Loucy (cell line): ENCODE results near the gene HIVEP2.

Source experiments
- H2AFZ ChIP-seq: fragments of 200-600 bp; sonication (generic); 2 replicates; pipeline ENCODE4 v1.6.0; 2016; ENCODE audit warnings: antibody characterized with exemption, mild to moderate bottlenecking, low read length, moderate library complexity
- H3F3A ChIP-seq: fragments of 200-600 bp; 2 replicates; pipeline ENCODE4 v1.6.0; 2016; ENCODE audit warnings: antibody characterized with exemption, low read depth, mild to moderate bottlenecking
- H3K27me3 ChIP-seq: fragments of 200-600 bp; sonication (generic); 2 replicates; pipeline ENCODE4 v1.6.1; 2014; ENCODE audit warnings: low read length, mild to moderate bottlenecking; ENCODE audit not compliant: insufficient read depth, poor library complexity, severe bottlenecking
- H3K36me3 ChIP-seq: fragments of 200-600 bp; sonication (generic); 2 replicates; pipeline ENCODE4 v1.6.1; 2016; ENCODE audit warnings: low read length; ENCODE audit not compliant: insufficient read depth
- H3K4me1 ChIP-seq: fragments of 200-600 bp; sonication (generic); 2 replicates; pipeline ENCODE4 v1.5.1; 2014; ENCODE audit warnings: low read length, mild to moderate bottlenecking; ENCODE audit not compliant: insufficient read depth, poor library complexity, severe bottlenecking
- H3K4me2 ChIP-seq: fragments of 200-600 bp; sonication (generic); 2 replicates; pipeline ENCODE4 v1.6.0; 2014; ENCODE audit warnings: antibody characterized with exemption, low read length, low read depth, mild to moderate bottlenecking; ENCODE audit not compliant: poor library complexity, severe bottlenecking
- H3K4me3 ChIP-seq: fragments of 200-600 bp; sonication (generic); 2 replicates; pipeline ENCODE4 v1.5.1; 2014; ENCODE audit warnings: low read length, mild to moderate bottlenecking, mixed read lengths; ENCODE audit not compliant: poor library complexity, severe bottlenecking
- H3K79me2 ChIP-seq: fragments of 200-600 bp; sonication (generic); 2 replicates; pipeline ENCODE4 v1.6.1; 2014; ENCODE audit warnings: low read length; ENCODE audit not compliant: insufficient read depth
- H3K9ac ChIP-seq: fragments of 200-600 bp; sonication (generic); 2 replicates; pipeline ENCODE4 v1.6.0; 2014; ENCODE audit warnings: mild to moderate bottlenecking, low read depth, low read length, moderate library complexity; ENCODE audit not compliant: poor library complexity, severe bottlenecking
- H3K9me2 ChIP-seq: fragments of 200-600 bp; sonication (generic); replicated peaks from 2 replicates; pipeline ENCODE4 v1.6.1; 2016; ENCODE audit warnings: low read depth, low read length, mixed read lengths
- H3K9me3 ChIP-seq: fragments of 200-600 bp; sonication (generic); 2 replicates; pipeline ENCODE4 v1.6.1; 2014; ENCODE audit warnings: mild to moderate bottlenecking, antibody characterized with exemption, low read length, low read depth; ENCODE audit not compliant: insufficient read depth
- H4K20me1 ChIP-seq: fragments of 200-600 bp; sonication (generic); 2 replicates; pipeline ENCODE4 v1.6.0; 2014; ENCODE audit warnings: antibody characterized with exemption, low read length, mild to moderate bottlenecking; ENCODE audit not compliant: insufficient read depth, poor library complexity, severe bottlenecking
- EZH2phosphoT487 ChIP-seq: fragments of 200-600 bp; IDR thresholded peaks from 2 replicates; pipeline ENCODE4 v1.6.1; 2018; ENCODE audit warnings: antibody characterized with exemption, mild to moderate bottlenecking, moderate library complexity, borderline replicate concordance
- TF ChIP-seq, protein P1 (sequence below): fragments of 200-600 bp; sonication (generic); conservative IDR thresholded peaks from 2 replicates; pipeline ENCODE4 v1.5.1; 2014; ENCODE audit warnings: mild to moderate bottlenecking, antibody characterized with exemption, low read length

The HIVEP2 gene

DNA sequence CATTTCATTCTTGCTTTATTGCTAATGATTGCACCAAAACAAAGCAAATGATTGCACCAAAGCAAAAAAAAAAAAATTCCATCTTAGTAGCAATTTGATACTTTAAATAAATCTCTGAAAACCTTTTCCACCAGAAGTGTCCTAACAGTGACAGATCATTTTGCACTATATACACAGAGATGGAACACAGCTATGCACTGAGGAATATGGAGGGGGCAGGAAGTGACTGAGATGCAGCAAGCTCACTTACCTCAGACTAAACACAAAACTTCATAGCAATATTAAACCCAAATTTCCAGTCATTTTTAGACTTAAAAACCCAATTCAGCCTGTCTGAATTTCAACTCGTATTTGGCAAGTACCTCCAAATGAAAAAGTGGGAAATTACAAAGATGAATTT is 41.2 kb downstream of the HIVEP2 start:
- no peaks in the 10 kb centered on the region for H3F3A ChIP-seq
- H3K9me2 ChIP-seq: no peaks in the 10 kb centered on the region
- no peak overlapping the region for H2AFZ ChIP-seq
- H3K27me3 ChIP-seq: no peaks in the 10 kb centered on the region
- H4K20me1 ChIP-seq: peaks cover 7% of the 10 kb centered on the region
- H3K9ac ChIP-seq: no peak overlapping the region
- H3K4me3 ChIP-seq: no peak overlapping the region
- peaks cover 8% of the 10 kb centered on the region; the same call in 1 of the 2 replicates for H3K36me3 ChIP-seq
- peaks cover 95% of the 10 kb centered on the region for H3K79me2 ChIP-seq
- peak overlapping the region; percentile 76 for H3K4me2 ChIP-seq
- peaks cover 67% of the 10 kb centered on the region for H3K4me1 ChIP-seq
- no peaks in the 10 kb centered on the region for H3K9me3 ChIP-seq
- no peak for TF ChIP-seq EZH2phosphoT487
- TF ChIP-seq, protein P1, sequence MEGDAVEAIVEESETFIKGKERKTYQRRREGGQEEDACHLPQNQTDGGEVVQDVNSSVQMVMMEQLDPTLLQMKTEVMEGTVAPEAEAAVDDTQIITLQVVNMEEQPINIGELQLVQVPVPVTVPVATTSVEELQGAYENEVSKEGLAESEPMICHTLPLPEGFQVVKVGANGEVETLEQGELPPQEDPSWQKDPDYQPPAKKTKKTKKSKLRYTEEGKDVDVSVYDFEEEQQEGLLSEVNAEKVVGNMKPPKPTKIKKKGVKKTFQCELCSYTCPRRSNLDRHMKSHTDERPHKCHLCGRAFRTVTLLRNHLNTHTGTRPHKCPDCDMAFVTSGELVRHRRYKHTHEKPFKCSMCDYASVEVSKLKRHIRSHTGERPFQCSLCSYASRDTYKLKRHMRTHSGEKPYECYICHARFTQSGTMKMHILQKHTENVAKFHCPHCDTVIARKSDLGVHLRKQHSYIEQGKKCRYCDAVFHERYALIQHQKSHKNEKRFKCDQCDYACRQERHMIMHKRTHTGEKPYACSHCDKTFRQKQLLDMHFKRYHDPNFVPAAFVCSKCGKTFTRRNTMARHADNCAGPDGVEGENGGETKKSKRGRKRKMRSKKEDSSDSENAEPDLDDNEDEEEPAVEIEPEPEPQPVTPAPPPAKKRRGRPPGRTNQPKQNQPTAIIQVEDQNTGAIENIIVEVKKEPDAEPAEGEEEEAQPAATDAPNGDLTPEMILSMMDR: no peak

DNA sequence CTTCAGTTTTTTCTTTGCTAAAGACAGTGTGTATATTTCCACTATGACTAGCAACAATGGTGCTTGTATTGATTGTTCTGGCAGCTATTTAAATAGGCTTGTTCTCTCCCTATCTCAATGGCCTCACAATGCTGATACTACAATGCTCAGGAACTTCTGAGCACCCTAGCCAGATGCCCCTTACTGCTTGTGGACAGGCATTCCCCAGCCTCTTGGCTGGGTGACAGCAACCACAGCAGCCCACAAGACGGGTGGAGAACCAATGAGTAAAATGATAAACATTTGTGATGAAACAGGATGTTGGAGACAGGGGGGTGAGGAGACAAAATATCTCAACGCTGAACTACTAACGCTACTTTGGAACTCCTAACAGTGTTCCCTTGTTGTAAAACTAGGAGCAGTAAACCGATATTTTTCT is 42.3 kb downstream of the HIVEP2 start:
- Histone ChIP-seq H3K4me1 (peaks cover 65% of the 10 kb centered on the region), H2AFZ (no peak overlapping the region), H3F3A (no peaks in the 10 kb centered on the region), H3K9me3 (no peaks in the 10 kb centered on the region), H3K79me2 (peaks cover 94% of the 10 kb centered on the region), H3K9ac (peak overlapping the region; percentile 46), H3K36me3 (peaks cover 9% of the 10 kb centered on the region; the same call in 1 of the 2 replicates), H3K4me2 (peak overlapping the region; percentile 76), H3K4me3 (peak overlapping the region; percentile 63), H3K9me2 (no peaks in the 10 kb centered on the region), H4K20me1 (peaks cover 7% of the 10 kb centered on the region), H3K27me3 (no peaks in the 10 kb centered on the region)
- TF ChIP-seq, protein P1: no peak
- TF ChIP-seq EZH2phosphoT487: no peak

DNA sequence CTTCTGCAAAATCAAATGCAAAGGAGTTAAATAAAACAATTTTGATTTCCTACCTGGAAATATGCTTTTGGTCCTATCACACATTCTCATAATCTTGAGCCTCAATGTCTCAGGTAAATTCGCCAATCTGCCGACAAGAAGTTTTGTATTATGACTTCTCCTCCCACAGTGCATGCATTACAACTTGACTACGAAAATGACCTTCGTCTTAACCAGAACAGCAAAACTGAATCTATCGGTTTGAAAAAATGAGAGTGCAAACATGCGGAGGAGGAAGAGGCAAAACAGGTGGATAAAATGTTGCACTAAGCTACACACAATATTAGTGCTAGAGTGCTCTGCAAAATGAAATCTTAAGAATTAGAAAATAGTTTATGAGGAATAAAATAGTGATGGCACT is 43.4 kb downstream of the HIVEP2 start:
- Histone ChIP-seq H4K20me1 (peaks cover 7% of the 10 kb centered on the region), H3K36me3 (peaks cover 9% of the 10 kb centered on the region; the same call in 1 of the 2 replicates), H3K4me1 (peaks cover 55% of the 10 kb centered on the region), H3K9me3 (no peaks in the 10 kb centered on the region), H3K4me2 (no peak overlapping the region), H2AFZ (no peak overlapping the region), H3K9me2 (no peaks in the 10 kb centered on the region), H3K27me3 (no peaks in the 10 kb centered on the region), H3K79me2 (peaks cover 94% of the 10 kb centered on the region), H3K9ac (no peak overlapping the region), H3K4me3 (no peak overlapping the region), H3F3A (no peaks in the 10 kb centered on the region)
- TF ChIP-seq, protein P1: no peak
- no peak for TF ChIP-seq EZH2phosphoT487
